OCI-LY7 (cell line): Measurements from ENCODE around the gene CALN1. TPM values are rescaled to one million over a fixed set of nuclear protein-coding genes. Genes with fewer than 3 reads are reported as not detected.

Experiments
- BruUV-seq: library from RNA; stranded (reverse); fragments of 400-500 nt; replicated peaks from 2 replicates; lab custom pipeline; 2021; lab: Mats Ljungman, UMichigan
- CTCF ChIA-PET: fragments of 300-600 bp; sonication (Branson Sonifier 250); formaldehyde crosslinking; loops from one replicate; lab custom pipeline; 2022; ENCODE audit warnings: antibody characterized with exemption; ENCODE audit not compliant: unreplicated experiment; lab: Charles Lee
- POLR2A ChIA-PET: fragments of 300-600 bp; sonication (Branson Sonifier 250); formaldehyde crosslinking; loops from one replicate; lab custom pipeline; 2022; ENCODE audit warnings: antibody characterized with exemption; lab: Charles Lee
- DNase-seq: peaks from one replicate; pipeline ENCODE4 v3.0.0-alpha.2; 2015; ENCODE audit warnings: low spot score
- H2AFZ ChIP-seq: fragments of 200-600 bp; sonication (generic), shearing (Covaris generic); 2 replicates; pipeline ENCODE4 v1.6.1; 2014; ENCODE audit warnings: mild to moderate bottlenecking, antibody characterized with exemption, low read length, moderate library complexity
- H3K27ac ChIP-seq: fragments of 200-600 bp; sonication (generic); 2 replicates; pipeline ENCODE4 v1.5.1; 2014; ENCODE audit warnings: mixed run types, low read depth, mild to moderate bottlenecking, moderate library complexity, low read length, inconsistent platforms; ENCODE audit not compliant: poor library complexity, severe bottlenecking
- H3K36me3 ChIP-seq: fragments of 200-600 bp; sonication (generic); 2 replicates; pipeline ENCODE4 v1.6.1; 2014; ENCODE audit warnings: mild to moderate bottlenecking, antibody characterized with exemption, low read length, moderate library complexity, mixed read lengths; ENCODE audit not compliant: insufficient read depth
- H3K4me1 ChIP-seq: fragments of 200-600 bp; sonication (generic); 2 replicates; pipeline ENCODE4 v1.5.1; 2014; ENCODE audit warnings: mild to moderate bottlenecking, low read length; ENCODE audit not compliant: insufficient read depth, poor library complexity, severe bottlenecking
- H3K4me2 ChIP-seq: fragments of 200-600 bp; sonication (generic); 2 replicates; pipeline ENCODE4 v1.6.1; 2014; ENCODE audit warnings: mild to moderate bottlenecking, low read length
- H3K4me3 ChIP-seq: fragments of 200-600 bp; sonication (generic); 2 replicates; pipeline ENCODE4 v1.5.1; 2014; ENCODE audit warnings: mild to moderate bottlenecking, low read depth, low read length; ENCODE audit not compliant: poor library complexity, severe bottlenecking
- H3K79me2 ChIP-seq: fragments of 200-600 bp; sonication (generic); 2 replicates; pipeline ENCODE4 v1.6.1; 2016; ENCODE audit warnings: low read depth, mild to moderate bottlenecking, low read length, moderate library complexity, mixed read lengths; ENCODE audit not compliant: insufficient read depth
- H3K9me2 ChIP-seq: fragments of 200-600 bp; sonication (generic); 2 replicates; pipeline ENCODE4 v1.6.1; 2016; ENCODE audit warnings: mild to moderate bottlenecking, low read length, mixed read lengths; ENCODE audit not compliant: insufficient read depth
- H3K9me3 ChIP-seq: fragments of 200-600 bp; sonication (generic); 2 replicates; pipeline ENCODE4 v1.6.1; 2014; ENCODE audit warnings: mild to moderate bottlenecking, mixed run types, low read length, mixed read lengths
- H4K20me1 ChIP-seq: fragments of 200-600 bp; sonication (generic); 2 replicates; pipeline ENCODE4 v1.6.1; 2014; ENCODE audit warnings: mild to moderate bottlenecking, antibody characterized with exemption, low read length, moderate library complexity, mixed read lengths; ENCODE audit not compliant: insufficient read depth
- CTCF ChIP-seq: fragments of 200-600 bp; sonication (generic); conservative IDR thresholded peaks from 2 replicates; pipeline ENCODE4 v1.5.1; 2014; ENCODE audit warnings: mild to moderate bottlenecking, antibody characterized with exemption, low read length, moderate library complexity, mixed read lengths
- EZH2phosphoT487 ChIP-seq: fragments of 200-600 bp; sonication (generic); IDR thresholded peaks from 2 replicates; pipeline ENCODE4 v1.6.1; 2018; ENCODE audit warnings: low read depth, borderline replicate concordance, mild to moderate bottlenecking, mixed run types, antibody characterized with exemption, low read length, moderate library complexity, mixed read lengths
- intact Hi-C: fragments of 100-400 bp; cut with micrococcal nuclease; formaldehyde crosslinking; loops from one replicate; pipeline ENCODE4 v1.10.0; 2022; ENCODE audit not compliant: unreplicated experiment
- total RNA-seq, 2 experiments: library from RNA; depleted of rRNA in 1 of 2; stranded (reverse); fragments of >200 nt in 1 of 2; shearing (Covaris generic) in 1 of 2; gene quantifications; 2 replicates each; pipeline ENCODE4 v1.2.3, GENCODE V29; 2014 to 2022

The CALN1 gene
- total RNA-seq, 2 experiments from 2014 or later = not detected

GRCh38 chr7:72413886-72414285 is 1.7 kb upstream of the CALN1 start:
- no peaks in the 10 kb centered on the region for H3K36me3 ChIP-seq
- TF ChIP-seq CTCF (no peak), EZH2phosphoT487 (no peak)
- ChIA-PET POLR2A (no interaction called here), CTCF (no interaction called here)
- H3K4me2 ChIP-seq = no peak overlapping the region
- no peak overlapping the region for H3K4me3 ChIP-seq
- no peak overlapping the region for H3K27ac ChIP-seq
- no TSS peak for BruUV-seq
- no peaks in the 10 kb centered on the region for H3K4me1 ChIP-seq
- H3K9me2 ChIP-seq = no peaks in the 10 kb centered on the region
- no peaks in the 10 kb centered on the region for H4K20me1 ChIP-seq
- intact Hi-C loops = no loop called here
- no peak for DNase-seq
- no peaks in the 10 kb centered on the region for H3K79me2 ChIP-seq
- H2AFZ ChIP-seq = no peak overlapping the region
- no peaks in the 10 kb centered on the region for H3K9me3 ChIP-seq

GRCh38 chr7:72413290-72413689 is 1.2 kb upstream of the CALN1 start:
- H3K4me1 ChIP-seq = no peaks in the 10 kb centered on the region
- H2AFZ ChIP-seq = no peak overlapping the region
- BruUV-seq = no TSS peak
- no peaks in the 10 kb centered on the region for H4K20me1 ChIP-seq
- TF ChIP-seq CTCF (no peak), EZH2phosphoT487 (no peak)
- no peaks in the 10 kb centered on the region for H3K9me2 ChIP-seq
- H3K4me2 ChIP-seq = no peak overlapping the region
- CTCF ChIA-PET = no interaction called here
- no peaks in the 10 kb centered on the region for H3K36me3 ChIP-seq
- no peaks in the 10 kb centered on the region for H3K79me2 ChIP-seq
- no peaks in the 10 kb centered on the region for H3K9me3 ChIP-seq
- intact Hi-C loops = no loop called here
- no peak overlapping the region for H3K4me3 ChIP-seq
- no peak for DNase-seq
- POLR2A ChIA-PET = no interaction called here
- H3K27ac ChIP-seq = no peak overlapping the region

- H3K9me3 ChIP-seq = no peaks in the 10 kb centered on the region
- H3K4me2 ChIP-seq = no peak overlapping the region
- intact Hi-C loops = no loop called here
- H3K4me1 ChIP-seq = no peaks in the 10 kb centered on the region
- H3K36me3 ChIP-seq = no peaks in the 10 kb centered on the region
- H2AFZ ChIP-seq = no peak overlapping the region
- CTCF ChIA-PET = no interaction called here
- no peaks in the 10 kb centered on the region for H4K20me1 ChIP-seq
- POLR2A ChIA-PET = interaction anchor here (0.6 kb wide), 1 partner anchor 737 kb away, joined by 3 read pairs; no protein-coding TSS in a partner anchor
- no peak for DNase-seq
- no peaks in the 10 kb centered on the region for H3K9me2 ChIP-seq
- no peak overlapping the region for H3K4me3 ChIP-seq
- TF ChIP-seq CTCF = no peak
- no peak for TF ChIP-seq EZH2phosphoT487
- no TSS peak for BruUV-seq
- H3K27ac ChIP-seq = no peak overlapping the region
- no peaks in the 10 kb centered on the region for H3K79me2 ChIP-seq
These were observed 719 bp downstream of the CALN1 start for GRCh38 chr7:72411419-72411818.
